GM19324 (cell line): ENCODE measurements around the gene FAM234B.

Experiments used
- ATAC-seq: cut with Tn5 transposase; IDR thresholded peaks from one replicate; pipeline ENCODE4 v1.9.1; 2021; ENCODE audit warnings: mild to moderate bottlenecking, moderate library complexity; ENCODE audit not compliant: unreplicated experiment, low FRiP score

The FAM234B gene

DNA sequence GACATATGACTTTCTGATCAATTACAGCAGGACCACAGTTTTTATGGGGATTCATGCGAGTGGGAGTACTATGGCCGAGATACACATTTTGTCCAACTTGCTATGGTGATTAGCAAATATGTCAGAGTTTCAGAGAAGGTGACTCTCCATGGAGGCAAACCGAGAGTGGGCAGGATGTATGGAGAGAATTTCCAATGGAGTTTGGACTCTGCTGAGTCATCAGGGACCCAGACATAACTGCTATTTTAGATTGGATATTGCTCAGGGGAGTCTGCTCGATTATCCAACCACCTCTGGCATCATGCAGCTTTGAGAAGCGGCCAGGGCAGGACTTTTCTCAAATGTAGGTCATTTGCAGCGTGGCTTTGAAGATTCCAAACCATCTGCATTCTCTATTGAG lies 68.8 kb downstream of the FAM234B start:
- ATAC-seq: no peak

DNA sequence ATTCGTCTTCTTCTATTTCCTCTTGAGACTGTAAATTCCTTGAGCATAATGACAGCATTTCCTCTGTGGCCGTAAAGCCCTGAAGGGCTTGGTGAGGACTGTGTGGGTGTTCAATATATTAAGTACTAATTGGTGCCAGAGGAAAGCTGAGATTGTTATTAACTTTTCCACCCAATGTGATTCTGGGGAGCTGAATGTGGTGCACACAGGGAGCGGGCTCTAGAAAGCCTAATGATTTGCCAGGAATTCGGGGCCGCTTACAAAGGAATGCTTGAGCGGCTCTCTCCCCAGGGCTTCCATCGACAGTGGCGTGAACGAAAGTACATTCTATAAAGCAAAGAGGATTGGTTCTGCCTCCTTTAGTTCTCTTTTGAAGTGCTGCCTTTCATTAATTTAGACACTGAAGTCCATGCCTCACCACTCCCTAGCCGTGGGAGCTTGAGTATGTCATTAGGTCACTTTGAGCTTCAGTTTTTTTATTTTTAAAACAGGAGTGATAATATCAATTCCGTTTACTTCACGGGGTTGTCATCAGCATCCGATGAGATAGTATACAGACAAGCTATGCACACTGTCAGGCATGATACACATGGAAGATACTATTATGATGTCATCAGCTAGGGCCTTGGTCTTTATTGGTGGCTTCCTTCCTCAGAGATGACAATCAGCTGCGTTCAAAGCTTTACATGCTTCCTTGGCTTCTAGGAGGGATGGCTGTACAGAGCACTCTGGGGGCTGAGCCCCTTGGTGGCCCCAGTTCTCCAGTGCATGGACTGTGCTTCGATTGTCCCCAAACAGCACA lies 70.3 kb downstream of the FAM234B start:
- no peak for ATAC-seq

DNA sequence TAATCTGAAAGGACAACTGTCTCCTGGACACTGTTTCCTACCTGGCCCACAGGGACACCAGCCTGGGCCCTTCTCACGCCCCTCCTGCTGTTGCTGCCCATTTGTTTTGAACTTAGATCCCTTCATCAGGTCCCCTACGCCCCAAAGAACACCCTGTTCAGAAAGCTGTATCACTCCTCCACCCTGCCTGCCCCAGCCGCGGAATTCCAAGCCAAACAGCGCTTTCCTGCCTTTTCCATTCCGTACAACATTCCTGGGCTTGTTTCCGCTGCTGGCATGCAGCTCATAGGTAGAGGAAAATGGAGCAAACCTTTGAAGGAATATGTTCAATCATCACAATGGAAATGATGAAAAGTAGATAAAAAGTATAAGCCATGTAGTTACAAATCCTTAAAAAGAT lies 72.1 kb downstream of the FAM234B start:
- ATAC-seq: no peak

DNA sequence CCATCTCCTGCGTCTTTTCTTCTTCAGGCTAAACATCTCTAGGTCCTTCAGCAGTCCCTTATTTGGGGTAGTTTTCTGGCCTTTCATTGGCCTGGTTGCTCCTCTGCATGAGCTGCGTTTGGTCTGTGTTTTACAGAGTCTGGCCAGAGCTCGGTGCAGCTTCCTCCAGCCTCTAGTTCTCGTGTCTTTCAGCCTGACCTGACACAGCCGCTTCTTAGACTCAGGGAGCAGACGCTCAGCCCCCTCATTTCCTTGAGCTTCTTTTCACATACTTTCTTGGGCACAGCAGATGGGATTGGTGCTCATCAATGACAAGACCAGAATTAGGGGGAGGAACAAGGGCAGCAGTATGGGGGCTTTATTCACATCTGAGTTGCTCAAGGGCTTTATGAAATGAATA lies 72.8 kb downstream of the FAM234B start:
- ATAC-seq: no peak

DNA sequence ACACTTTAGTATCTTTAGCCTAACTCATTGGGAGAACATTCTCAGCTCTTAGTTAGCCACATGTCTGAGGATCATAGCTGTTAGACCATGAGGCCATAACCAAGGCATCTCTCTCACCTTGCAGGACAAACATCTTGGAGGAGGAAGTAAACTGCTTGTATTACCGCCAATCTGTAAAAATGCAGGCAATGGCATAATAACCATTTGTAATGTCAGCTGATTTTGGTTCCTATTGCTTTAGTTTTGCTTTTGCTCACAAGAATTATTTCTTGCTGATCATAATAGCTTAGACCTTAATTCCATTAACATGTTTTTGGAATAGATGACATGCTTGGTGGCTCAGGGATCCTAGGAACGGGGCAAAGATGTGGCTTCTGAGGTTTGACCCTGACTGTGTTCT lies 75.6 kb downstream of the FAM234B start:
- no peak for ATAC-seq

DNA sequence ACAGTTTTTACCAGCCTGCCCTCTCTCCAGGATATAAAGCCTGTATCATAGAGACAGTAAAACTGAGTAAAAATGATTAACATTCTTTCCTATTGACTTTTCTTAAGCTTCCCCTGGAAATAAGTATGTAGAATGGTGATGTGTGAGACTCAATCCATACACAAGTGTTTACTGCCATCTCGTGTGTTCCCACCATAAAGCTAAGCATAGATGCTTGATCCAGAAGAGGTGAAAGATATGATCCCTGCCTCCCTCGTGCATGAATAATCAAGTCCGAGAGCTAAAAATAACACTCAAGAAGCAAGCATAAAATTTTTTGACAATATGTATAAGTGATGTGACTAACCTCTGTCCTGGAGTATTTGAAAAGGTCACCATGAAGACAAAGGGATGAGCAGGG lies 76.2 kb downstream of the FAM234B start:
- ATAC-seq: no peak

DNA sequence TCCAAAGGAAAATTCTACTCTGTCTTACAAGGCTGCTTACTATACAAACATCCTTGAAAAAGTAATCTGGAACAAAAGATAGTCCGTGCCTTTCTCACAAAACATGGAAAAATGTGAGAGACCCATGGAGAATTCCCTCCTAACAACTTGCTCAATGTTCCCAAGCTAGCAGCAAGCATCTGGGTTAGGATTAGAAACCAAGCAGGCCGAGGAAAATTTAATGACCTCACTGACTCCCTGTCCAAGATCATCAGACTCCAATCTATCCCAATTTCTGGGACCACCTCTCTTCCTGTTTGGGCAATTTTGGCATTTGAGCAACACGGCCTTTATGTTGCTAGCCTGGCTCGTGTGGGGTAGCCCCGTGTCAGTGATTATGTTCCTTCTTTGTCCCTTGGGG lies 77.4 kb downstream of the FAM234B start:
- no peak for ATAC-seq

DNA sequence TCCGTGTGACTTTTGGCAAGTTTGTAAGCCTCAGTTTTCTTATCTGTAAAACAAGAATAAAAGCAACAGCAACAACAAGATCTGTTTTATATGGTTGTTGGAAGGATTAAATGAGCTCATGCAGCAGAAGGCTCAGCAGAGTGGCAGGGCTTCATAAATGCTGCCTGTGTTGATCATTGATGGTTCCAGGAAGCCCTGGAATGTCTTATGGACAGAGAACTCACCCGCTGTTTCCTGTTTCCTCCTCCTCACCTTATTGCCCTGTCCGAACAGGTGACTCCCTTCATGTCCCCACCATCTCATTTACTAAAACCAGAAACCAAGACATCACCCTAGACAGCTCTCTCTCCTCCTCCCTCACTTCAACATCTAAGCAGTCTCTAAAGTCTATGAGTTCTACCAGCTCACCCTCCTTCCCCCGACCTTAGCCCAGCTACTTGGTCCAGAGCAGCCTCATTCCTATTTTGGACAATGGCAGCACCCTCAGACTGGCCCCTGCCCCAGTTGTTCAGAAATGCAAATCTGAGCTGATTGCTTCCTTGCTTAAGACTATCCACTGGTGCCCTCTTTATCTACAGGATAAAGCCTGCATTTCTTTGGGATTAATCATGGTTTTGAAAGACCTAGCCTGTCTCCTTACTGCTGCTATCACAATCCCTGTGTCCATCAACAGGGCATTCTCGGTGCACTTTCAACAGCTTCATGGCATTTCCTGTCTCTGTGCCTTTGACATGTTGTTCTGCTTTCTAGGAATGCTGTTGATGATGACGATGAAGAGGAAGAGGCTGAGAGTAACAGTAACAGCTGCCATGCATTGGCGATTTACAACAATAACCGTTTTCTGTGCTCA lies 80.7 kb downstream of the FAM234B start:
- ATAC-seq: no peak

DNA sequence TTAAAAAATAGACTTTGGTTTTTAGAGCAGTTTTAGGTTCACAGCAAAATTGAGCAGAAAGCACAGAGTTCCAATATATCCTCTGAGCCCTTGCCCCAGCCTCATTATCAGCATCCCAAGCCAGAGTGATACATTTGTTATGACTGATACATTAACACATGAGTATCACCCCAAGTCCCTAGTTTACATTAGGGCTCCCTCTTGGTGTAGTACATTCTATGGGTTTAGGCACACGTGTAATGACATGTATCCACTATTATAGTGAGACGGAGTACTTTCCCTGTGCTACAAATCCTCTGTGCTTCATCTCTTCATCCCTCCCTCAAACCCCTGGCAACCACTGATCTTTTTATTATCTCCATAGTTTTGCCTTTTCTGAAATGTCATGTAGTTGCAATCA lies 81.8 kb downstream of the FAM234B start:
- no peak for ATAC-seq

DNA sequence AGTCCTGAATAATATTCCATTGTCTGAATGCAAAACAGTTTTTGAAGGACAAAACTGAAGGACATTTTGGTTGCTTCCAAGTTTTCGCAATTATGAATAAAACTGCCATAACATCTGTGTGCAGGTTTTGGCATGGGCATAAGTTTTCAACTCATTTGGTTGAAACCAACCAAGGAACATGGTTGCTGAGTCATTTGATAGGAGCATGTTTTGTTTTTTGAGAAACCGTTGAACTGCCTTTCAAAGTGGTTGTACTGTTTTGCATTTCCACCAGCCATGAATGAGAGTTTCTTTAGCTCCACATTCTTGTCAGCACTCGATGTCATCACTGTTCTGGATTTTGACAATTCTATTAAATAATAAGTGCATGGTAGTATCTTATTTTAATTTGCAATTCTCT lies 82.3 kb downstream of the FAM234B start:
- no peak for ATAC-seq

DNA sequence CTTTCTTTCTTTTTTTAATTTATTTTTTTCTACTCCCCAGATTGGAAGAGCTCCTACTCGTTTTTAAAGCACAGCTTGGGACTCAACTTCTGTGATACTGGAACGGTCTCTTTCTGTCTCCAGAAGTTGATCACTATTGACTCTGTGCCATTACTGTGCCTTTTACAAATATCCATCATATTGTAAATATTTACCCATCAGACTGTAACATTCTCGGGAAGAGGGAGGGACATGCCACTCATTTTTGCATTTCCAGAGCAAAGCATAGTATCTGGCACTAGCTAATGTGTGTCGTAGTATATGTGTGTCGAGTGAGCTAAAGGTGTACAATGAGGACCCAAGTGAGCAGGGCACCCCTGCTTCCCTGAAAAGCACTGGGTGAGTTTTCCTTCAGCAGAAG lies 83.3 kb downstream of the FAM234B start:
- no peak for ATAC-seq

DNA sequence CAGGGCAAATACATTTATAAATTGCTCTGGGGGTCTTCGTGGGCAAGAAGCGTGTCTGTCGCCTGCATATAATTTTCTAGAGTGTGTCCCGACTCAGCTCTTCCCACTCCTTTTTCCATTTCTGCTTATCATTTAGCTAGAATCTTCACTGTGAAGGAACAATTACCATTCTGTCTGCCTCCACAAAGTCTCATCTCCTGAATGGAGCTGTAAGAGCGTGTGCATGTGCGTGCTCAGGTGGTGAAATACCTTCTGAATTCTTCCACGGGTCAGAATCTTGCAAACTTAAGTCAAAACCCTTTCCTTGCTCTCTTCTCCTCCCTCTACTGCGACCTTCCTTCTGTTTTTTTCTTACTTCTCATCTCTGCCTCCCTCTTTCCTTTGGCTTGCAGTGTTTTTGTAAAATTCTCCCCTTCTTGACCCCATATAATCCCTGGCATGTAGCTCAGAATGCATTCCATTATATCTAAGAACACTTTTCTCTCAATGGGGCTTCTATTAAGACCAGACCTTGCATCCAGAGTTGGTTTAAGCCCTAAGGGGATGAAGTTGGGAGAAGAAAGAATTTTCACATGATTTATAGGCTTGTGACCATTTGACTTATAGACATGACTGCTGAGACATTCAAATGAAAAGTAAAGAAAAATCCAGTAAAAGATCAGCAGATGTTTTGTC lies 84.2 kb downstream of the FAM234B start:
- no peak for ATAC-seq

DNA sequence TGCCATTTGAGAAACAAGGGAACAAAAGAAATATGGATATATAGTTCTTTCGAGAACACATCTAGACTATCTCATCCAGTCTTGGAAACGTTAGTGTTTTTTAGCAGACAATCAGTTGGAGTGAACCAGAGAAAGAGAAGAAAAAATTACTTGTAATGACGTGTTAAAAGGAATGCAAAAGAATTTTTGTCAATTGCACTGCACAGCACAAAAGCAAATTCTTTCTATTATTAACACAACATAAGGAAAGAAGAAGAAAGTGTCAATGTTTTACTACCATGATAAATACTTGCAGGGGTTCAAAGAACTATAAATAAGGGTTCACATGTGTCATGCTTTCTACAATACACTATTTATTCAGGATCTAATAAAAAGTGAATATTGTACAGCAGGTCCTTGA lies 86.8 kb downstream of the FAM234B start:
- ATAC-seq: no peak
